K562 (cell line): ENCODE results near the gene QPRT. TPM values are rescaled to one million over a fixed set of nuclear protein-coding genes. Genes with fewer than 3 reads are reported as not detected.
A peak's percentile ranks its signal among the peaks of the same experiment; 100 is the strongest.

ENCODE experiments used
- ARID3A ChIP-seq: IDR thresholded peaks from 2 replicates; pipeline ENCODE4 v1.6.1; 2012; ENCODE audit warnings: low read depth, low read length, improper control_type of control experiment, borderline replicate concordance
- FOS ChIP-seq: IDR thresholded peaks from 3 replicates; pipeline ENCODE4 v1.6.1; 2011; ENCODE audit not compliant: insufficient read length; ENCODE audit errors: extremely low read depth
- KDM5B ChIP-seq: fragments of 200-600 bp; sonication (generic); IDR thresholded peaks from 2 replicates; pipeline ENCODE4 v1.6.1; 2012; ENCODE audit warnings: low read depth, mild to moderate bottlenecking, moderate library complexity, low read length, control low read depth, inconsistent platforms; ENCODE audit not compliant: insufficient replicate concordance
- RBM25 ChIP-seq: fragments of 200-400 bp; formaldehyde crosslinking; IDR thresholded peaks from 2 replicates; pipeline ENCODE4 v1.6.1; 2018; ENCODE audit warnings: low read length, low read depth, moderate library complexity; ENCODE audit not compliant: severe bottlenecking
- ZNF589 ChIP-seq: fragments of 200-800 bp; sonication (Bioruptor generic); IDR thresholded peaks from 2 replicates; pipeline ENCODE4 v1.6.1; 2016; ENCODE audit warnings: low read depth, missing genetic modification characterization, missing compliant biosample characterization
- ZNF639 ChIP-seq, 2 experiments: fragments of 200-800 bp in 1 of 2; sonication (Bioruptor generic) in 1 of 2; sonication (generic) in 1 of 2; formaldehyde crosslinking in 1 of 2; IDR thresholded peaks in 1 of 2; conservative IDR thresholded peaks in 1 of 2; 2 replicates each; pipeline versions ENCODE4 v1.5.0 to v1.6.1; 2016 to 2020; ENCODE audit warnings: missing compliant biosample characterization in 1 of 2, missing genetic modification characterization in 1 of 2, missing genetic modification reagents in 1 of 2
- polyA plus RNA-seq, 8 experiments: library from polyadenylated mRNA; depleted of rRNA in 4 of 8; stranded (reverse) in 5 of 8; unstranded in 3 of 8; fragments of >200 nt; fragmentation: Nextera tagmentation in 2 of 8; fragmentation: Illumina TruSeq in 1 of 8; extraction: Ambion mirVana in 2 of 8; extraction: Trizol in 1 of 8; gene quantifications; 2 replicates each; pipeline versions ENCODE4 v1.2.1 to v1.2.3, GENCODE V29; 2011 to 2014; ENCODE audit warnings: inconsistent platforms in 1 of 8, missing spikeins in 1 of 8
- total RNA-seq, 7 experiments: library from RNA; depleted of rRNA in 6 of 7; stranded (reverse); fragments of >200 nt in 6 of 7; fragmentation: Illumina TruSeq in 2 of 7; extraction: Trizol in 2 of 7; gene quantifications; 2 replicates each; pipeline versions ENCODE4 v1.2.1 to v1.2.3, GENCODE V29; 2011 to 2021; ENCODE audit warnings: low replicate concordance in 1 of 7
- TF ChIP-seq, protein P1 (sequence below): sonication (generic); formaldehyde crosslinking; IDR thresholded peaks from 2 replicates; pipeline ENCODE4 v1.8.1; 2023; ENCODE audit warnings: mild to moderate bottlenecking, missing genetic modification reagents

QPRT gene
- total and polyA plus RNA-seq, 9 of the 15 experiments (the other 6 are each of a cell fraction or from before 2014, with no cell fraction given), result 7.7 to 112 (median 64.1) TPM

DNA sequence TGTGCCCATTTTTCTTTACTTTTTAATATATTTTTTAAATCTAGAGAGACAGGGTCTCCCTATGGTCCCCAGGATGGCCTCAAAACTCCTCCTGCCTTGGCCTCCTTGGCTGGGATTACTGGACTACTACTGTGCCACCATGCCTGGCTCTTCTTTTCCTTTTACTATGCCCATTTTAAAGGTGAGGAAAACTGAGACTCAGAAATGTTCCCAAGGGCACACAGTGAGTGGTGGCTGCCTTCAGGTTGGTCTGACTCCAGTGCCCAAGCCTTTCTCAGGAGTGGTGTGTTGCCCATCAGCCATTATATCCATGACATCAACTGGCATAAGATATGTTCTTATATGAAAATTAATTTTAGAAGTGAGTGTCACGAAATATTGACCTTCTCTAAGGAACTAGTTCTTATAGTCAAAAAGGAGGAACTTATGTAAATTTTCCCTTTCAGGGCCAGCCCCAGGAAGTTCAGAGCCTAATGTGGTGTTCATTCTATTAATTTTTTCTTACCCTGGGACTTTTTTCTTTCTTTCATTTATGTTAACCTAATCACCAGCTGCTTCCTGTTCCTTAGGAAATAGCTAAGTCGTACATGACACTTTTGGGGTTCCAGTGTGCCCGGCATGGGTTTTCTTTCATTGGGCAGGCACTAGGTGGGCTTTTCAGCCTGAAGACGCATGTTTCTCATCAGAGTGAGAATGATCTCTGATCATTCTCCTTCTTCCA, 33.8 kb upstream of the QPRT start (continued):
- TF ChIP-seq KDM5B, result no peak
- TF ChIP-seq RBM25, result peak; percentile 88
- no peak for TF ChIP-seq ARID3A
- peak; percentile 10; the same call in 1 of the 2 replicates for TF ChIP-seq ZNF589 (CRISPR knock-in tag)
- TF ChIP-seq, protein P1, sequence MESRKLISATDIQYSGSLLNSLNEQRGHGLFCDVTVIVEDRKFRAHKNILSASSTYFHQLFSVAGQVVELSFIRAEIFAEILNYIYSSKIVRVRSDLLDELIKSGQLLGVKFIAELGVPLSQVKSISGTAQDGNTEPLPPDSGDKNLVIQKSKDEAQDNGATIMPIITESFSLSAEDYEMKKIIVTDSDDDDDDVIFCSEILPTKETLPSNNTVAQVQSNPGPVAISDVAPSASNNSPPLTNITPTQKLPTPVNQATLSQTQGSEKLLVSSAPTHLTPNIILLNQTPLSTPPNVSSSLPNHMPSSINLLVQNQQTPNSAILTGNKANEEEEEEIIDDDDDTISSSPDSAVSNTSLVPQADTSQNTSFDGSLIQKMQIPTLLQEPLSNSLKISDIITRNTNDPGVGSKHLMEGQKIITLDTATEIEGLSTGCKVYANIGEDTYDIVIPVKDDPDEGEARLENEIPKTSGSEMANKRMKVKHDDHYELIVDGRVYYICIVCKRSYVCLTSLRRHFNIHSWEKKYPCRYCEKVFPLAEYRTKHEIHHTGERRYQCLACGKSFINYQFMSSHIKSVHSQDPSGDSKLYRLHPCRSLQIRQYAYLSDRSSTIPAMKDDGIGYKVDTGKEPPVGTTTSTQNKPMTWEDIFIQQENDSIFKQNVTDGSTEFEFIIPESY (CRISPR knock-in tag), result no peak
- 0 out of 4 replicates have a peak, but pooled peaks of 1 of the 2 experiments have one; percentile 26 for TF ChIP-seq ZNF639 (CRISPR knock-in tag; conservative IDR thresholded peaks at IDR 0.05 in 1 of 2, IDR thresholded peaks at IDR 0.05 in 1 of 2)
- no peak for TF ChIP-seq FOS
